ENCODE results near the gene TUBB3.

Gene TUBB3

GRCh38 chr16:89953671-89954406 is 30.7 kb downstream of the TUBB3 start:
- CTCF ChIA-PET = no interaction called here
- POLR2A ChIA-PET = interaction anchor here (0.5 kb wide), 1 partner anchor 12 kb away, joined by 3 read pairs; no protein-coding TSS in a partner anchor
- no peak for TF ChIP-seq CTCF (IDR thresholded peaks at IDR 0.05; ENCODE audit: insufficient read depth, low read length, missing control alignments)
- H3K4me3 ChIP-seq (ENCODE audit: low read depth, low read length) = no peak overlapping the region
- no peak for DNase-seq (ENCODE audit: low read depth, low spot score)

- no peak overlapping the region for H3K4me3 ChIP-seq (ENCODE audit: low read depth, low read length)
- POLR2A ChIA-PET = no interaction called here
- no peak for TF ChIP-seq CTCF (IDR thresholded peaks at IDR 0.05; ENCODE audit: insufficient read depth, low read length, missing control alignments)
- no peak for DNase-seq (ENCODE audit: low read depth, low spot score)
- CTCF ChIA-PET = no interaction called here
These were observed 31.3 kb downstream of the TUBB3 start for GRCh38 chr16:89954462-89954861.

- POLR2A ChIA-PET = no interaction called here
- DNase-seq (ENCODE audit: low read depth, low spot score) = no peak
- CTCF ChIA-PET = no interaction called here
- no peak for TF ChIP-seq CTCF (IDR thresholded peaks at IDR 0.05; ENCODE audit: insufficient read depth, low read length, missing control alignments)
- H3K4me3 ChIP-seq (ENCODE audit: low read depth, low read length) = no peak overlapping the region
These were observed 32.0 kb downstream of the TUBB3 start for GRCh38 chr16:89955001-89955685.

GRCh38 chr16:89956505-89957215 is 33.5 kb downstream of the TUBB3 start:
- CTCF ChIA-PET = no interaction called here

GRCh38 chr16:89957216-89957785 is 34.2 kb downstream of the TUBB3 start:
- ChIA-PET CTCF (no interaction called here), POLR2A (interaction anchor here (0.6 kb wide), 1 partner anchor 41 kb away, joined by 3 read pairs; no protein-coding TSS in a partner anchor)
- DNase-seq (ENCODE audit: low read depth, low spot score) = no peak
- TF ChIP-seq CTCF (IDR thresholded peaks at IDR 0.05; ENCODE audit: insufficient read depth, low read length, missing control alignments) = no peak
- H3K4me3 ChIP-seq (ENCODE audit: low read depth, low read length) = no peak overlapping the region

More at GRCh38 chr16:89956505-89957215, 33.5 kb downstream of the TUBB3 start:
- H3K4me3 ChIP-seq (ENCODE audit: low read depth, low read length) = no peak overlapping the region
- POLR2A ChIA-PET = no interaction called here
- DNase-seq (ENCODE audit: low read depth, low spot score) = no peak
- TF ChIP-seq CTCF (IDR thresholded peaks at IDR 0.05; ENCODE audit: insufficient read depth, low read length, missing control alignments) = no peak

- H3K4me3 ChIP-seq (ENCODE audit: low read depth, low read length) = no peak overlapping the region
- CTCF ChIA-PET = no interaction called here
- POLR2A ChIA-PET = no interaction called here
- DNase-seq (ENCODE audit: low read depth, low spot score) = no peak
- no peak for TF ChIP-seq CTCF (IDR thresholded peaks at IDR 0.05; ENCODE audit: insufficient read depth, low read length, missing control alignments)
These were observed 34.9 kb downstream of the TUBB3 start for GRCh38 chr16:89958068-89958467.
